ENCODE measurements around the gene PARP15.
A peak's percentile ranks its signal among the peaks of the same experiment; 100 is the strongest.
"Not testable (repeated sequence)": the region's sequence is repeated elsewhere in the genome, so short reads cannot be mapped to it uniquely, and the experiment has no call there.

Gene PARP15

GRCh38 chr3:122619040-122619439 lies 41.6 kb downstream of the PARP15 start:
- DNase-seq (ENCODE audit: low spot score): no peak

DNA sequence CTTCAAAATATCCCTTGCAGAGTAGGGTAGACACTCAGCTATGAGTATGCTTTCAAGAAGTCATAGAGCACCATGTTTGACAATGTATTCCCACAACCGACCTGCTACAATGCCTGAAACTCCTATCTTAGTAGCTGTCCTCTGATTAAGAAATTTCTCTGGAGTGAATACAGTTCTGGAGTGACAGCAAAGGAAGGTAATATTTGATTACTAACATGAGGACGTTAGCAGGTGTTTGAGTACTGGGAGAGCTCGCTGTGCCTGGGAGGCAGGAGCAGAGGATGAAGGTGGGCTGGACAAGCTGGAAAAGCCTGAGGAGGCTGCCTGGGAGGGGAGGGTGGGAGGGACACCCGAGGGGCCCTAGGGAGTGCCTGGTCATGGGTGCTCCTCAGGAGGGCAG lies 42.9 kb downstream of the PARP15 start:
- no peak for DNase-seq (ENCODE audit: low spot score)

DNA sequence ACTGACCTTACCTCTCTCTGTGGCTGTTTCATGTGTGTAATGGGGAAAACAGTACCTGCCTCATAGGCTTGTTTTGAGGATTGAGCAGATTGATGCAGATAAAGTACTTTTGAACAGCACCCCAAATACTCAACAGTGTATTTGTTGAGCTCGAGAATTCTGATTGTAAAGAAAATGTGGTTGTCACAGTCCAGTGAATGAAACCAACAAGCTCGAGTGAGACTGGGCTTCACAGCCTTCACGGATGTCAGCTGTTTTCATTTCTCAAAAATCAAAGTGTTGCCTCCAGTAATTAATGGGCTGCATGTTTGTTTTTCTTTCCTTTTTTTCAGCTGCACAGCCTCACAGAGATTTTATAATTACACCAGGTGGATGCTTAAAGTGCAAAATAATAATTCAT lies 43.7 kb downstream of the PARP15 start:
- DNase-seq (ENCODE audit: low spot score): no peak

- DNase-seq (ENCODE audit: low spot score): no peak
Observed at GRCh38 chr3:122623031-122623829, 45.8 kb downstream of the PARP15 start.

DNA sequence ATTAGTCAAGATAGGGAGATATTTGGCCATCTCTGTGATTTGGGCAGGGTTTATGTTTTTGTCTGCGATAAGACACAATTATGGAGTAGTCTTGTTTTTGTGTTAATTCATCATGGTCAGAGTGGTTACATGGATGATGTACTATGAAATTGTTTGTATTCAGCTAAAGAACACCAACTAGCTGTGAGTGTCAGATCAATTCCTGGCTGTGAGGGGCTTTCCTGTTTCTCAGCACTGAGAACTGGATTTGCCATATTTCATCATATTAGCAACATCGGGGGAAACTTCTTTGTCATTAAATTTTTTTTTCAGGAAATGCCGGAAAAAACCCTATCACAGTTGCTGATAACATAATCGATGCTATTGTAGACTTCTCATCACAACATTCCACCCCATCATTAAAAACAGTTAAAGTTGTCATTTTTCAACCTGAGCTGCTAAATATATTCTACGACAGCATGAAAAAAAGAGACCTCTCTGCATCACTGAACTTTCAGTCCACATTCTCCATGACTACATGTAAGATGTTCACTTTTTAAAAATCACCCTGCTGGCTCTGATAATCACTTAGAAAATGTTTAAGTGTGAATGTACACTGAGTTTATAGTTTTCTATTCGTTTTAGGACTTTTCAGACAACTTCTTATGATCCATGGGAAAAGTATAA lies 49.2 kb downstream of the PARP15 start:
- no peak for DNase-seq (ENCODE audit: low spot score)

GRCh38 chr3:122627301-122627700 lies 49.9 kb downstream of the PARP15 start:
- no peak for DNase-seq (ENCODE audit: low spot score)

DNA sequence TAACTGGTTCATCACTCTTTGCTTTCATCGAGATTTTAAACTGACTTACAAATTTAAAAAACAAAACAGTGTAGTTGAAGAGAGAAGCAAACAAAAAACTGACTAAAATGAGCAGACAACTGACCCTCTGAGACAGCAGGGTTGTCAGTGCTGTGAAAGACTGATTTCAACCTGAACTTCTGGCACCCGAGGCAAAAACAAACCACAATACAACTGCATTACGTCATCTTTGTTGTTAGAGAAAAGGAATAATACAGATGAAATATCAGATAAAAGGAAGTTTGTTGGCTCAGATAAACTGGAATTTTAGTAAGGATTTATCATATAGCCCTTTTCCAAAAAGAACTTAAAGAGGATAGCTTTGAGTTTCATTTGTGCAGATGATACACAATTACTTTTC lies 51.1 kb downstream of the PARP15 start:
- DNase-seq (ENCODE audit: low spot score): no peak

GRCh38 chr3:122629763-122630162 lies 52.3 kb downstream of the PARP15 start:
- DNase-seq (ENCODE audit: low spot score): no peak

- DNase-seq (ENCODE audit: low spot score): no peak
Observed at GRCh38 chr3:122635789-122636188, 58.3 kb downstream of the PARP15 start.

- DNase-seq (ENCODE audit: low spot score): no peak
Observed at GRCh38 chr3:122636697-122637096, 59.2 kb downstream of the PARP15 start.

DNA sequence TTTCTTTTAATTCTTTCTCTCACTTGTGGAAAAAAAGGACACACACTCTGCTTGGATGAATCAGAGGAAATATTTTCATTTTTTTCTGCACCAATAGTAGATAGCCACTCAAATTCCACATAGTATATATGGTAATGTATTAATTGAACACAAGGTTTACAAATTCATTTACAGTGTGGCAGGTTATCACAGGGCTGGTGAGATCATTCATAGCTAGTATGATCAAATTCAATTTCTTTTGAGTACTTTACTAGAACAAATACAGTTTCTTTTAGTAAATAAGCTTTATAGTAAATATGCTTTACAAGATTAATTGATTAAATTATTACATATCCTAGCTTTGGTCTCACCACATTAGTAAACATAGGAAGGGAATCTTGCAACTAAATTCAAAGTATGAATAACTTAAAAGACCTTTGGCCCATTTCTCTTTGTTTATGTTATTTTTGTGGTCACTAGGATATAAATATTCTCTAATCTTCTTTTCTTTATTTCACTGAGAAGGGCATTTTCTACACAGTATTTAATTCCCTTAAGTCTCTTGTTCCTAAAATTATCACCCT lies 63.1 kb downstream of the PARP15 start:
- DNase-seq (ENCODE audit: low spot score): no peak

GRCh38 chr3:122642935-122643334 lies 65.5 kb downstream of the PARP15 start:
- DNase-seq (ENCODE audit: low spot score): peak; percentile 51

DNA sequence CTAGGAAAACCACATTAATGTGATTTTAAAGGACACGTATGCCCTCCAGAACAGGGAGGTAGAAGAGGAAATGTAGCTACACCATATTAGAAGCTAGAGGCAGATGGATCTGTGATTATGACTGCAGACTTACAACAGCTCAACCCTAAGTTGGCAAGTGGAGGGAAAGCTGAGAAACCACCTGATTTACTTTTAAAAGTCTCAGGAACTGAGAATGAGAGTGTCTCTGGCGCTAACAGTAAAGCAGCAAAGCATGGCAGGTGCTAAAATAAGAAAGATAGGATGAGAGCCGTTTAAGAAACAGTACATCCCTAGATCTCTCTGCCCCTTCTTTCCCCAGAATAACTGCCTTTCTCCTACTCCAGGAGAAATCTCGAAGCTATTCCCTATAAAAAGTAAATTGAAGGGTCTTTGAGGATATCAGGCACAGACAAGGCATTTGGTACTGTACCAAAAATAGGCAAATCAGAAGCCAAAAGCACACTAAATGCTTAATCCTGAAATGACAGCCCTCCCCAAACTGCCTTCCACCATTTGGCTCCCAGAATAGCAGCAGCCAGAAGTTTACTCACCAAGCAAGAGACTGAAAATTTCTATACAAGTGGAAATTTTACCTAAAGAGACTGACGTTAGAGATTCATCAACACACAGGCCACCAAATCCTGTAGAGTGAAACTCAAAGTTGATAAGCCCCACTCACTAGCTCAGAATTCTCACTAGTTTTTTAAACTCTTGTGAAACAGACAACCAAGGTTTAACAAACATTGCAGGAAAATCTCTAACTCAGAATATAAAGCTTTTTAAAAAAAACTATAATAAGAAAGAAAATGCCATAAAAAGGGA lies 68.9 kb downstream of the PARP15 start:
- DNase-seq (ENCODE audit: low spot score): peak; percentile 39

DNA sequence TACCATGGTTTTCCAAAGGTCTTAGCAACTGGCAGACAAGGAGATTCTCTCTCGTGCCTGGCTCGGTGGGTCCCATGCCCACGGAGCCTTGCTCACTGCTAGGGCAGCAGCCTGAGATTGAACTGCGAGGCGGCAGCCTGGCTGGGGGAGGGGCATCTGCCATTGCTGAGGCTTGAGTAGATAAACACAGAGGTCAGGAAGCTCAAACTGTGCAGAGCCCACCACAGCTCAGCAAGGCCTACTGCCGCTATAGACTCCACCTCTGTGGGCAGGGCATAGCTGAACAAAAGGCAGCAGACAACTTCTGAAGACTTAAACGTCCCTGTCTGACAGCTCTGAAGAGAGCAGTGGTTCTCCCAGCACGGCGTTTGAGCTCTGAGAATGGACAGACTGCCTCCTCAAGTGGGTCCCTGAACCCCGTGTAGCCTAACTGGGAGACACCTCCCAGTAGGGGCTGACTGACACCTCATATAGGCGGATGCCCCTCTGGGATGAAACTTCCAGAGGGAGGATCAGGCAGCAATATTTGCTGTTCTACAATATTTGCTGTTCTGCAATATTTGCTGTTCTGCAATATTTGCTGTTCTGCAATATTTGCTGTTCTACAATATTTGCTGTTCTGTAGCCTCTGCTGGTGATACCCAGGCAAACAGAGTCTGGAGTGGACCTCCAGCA lies 73.9 kb downstream of the PARP15 start:
- not testable (repeated sequence) for DNase-seq (ENCODE audit: low spot score)

DNA sequence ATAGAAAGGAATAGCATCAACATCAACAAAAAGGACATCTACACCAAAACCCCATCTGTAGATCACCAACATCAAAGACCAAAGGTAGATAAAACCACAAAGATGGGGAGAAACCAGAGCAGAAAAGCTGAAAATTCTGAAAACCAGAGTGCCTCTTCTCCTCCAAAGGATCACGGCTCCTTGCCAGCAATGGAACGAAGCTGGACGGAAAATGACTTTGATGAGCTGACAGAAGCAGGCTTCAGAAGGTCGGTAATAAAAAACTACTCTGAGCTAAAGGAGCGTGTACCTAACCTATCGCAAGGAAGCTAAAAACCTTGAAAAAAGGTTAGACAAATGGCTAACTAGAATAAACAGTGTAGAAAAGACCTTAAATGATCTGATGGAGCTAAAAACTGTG lies 74.5 kb downstream of the PARP15 start:
- DNase-seq (ENCODE audit: low spot score): not testable (repeated sequence)

GRCh38 chr3:122658336-122658735 lies 80.9 kb downstream of the PARP15 start:
- DNase-seq (ENCODE audit: low spot score): not testable (repeated sequence)

DNA sequence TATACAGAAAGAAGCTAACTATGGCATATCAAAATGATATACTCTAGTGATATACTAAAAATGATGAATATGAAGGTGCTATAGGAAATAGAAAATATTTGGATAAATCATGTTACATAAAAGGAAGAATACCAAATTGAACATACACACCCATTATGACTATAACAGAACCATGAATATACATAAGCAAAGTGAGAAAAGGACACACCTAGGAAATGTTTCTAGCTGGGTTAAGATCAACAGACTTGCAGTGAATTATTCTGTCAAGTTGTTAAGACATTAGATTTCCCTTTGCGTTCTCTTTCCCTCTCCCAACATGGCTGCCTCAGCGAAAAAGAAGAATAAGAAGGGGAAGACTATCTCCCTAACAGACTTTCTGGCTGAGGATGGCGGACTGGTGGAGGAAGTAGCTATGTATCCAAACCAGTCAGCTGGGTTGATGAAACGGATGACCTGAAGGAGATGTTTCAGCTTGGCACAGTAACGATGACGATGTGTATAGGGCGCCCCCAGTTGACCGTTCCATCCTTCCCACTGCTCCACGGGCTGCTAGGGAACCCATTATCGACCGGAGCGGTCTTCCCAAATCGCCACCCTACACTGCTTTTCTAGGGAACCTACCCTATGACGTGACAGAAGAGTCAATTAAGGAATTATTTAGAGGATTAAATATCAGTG lies 83.0 kb downstream of the PARP15 start:
- DNase-seq (ENCODE audit: low spot score): no peak

- peak; percentile 26 for DNase-seq (ENCODE audit: low spot score)
Observed at GRCh38 chr3:122661633-122662032, 84.2 kb downstream of the PARP15 start.

DNA sequence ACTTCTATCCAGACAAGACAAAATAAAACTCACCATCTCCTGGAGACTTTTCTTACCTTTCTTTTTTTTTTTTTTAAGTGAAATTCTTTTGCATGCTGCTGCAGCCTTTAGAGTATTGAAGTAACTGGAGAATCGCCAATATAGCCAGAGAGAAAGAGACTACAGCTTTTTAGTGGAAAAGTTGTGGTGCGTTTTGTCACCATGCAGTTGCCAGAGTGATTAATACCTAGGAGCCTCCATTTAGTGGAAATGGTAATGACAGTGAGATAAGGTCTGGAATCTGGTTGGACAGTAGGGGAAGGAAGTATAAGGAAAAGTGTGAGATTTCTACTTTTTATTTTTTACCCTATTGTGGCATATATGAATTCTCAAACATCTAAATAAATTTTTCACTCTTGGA lies 85.1 kb downstream of the PARP15 start:
- DNase-seq (ENCODE audit: low spot score): no peak

DNA sequence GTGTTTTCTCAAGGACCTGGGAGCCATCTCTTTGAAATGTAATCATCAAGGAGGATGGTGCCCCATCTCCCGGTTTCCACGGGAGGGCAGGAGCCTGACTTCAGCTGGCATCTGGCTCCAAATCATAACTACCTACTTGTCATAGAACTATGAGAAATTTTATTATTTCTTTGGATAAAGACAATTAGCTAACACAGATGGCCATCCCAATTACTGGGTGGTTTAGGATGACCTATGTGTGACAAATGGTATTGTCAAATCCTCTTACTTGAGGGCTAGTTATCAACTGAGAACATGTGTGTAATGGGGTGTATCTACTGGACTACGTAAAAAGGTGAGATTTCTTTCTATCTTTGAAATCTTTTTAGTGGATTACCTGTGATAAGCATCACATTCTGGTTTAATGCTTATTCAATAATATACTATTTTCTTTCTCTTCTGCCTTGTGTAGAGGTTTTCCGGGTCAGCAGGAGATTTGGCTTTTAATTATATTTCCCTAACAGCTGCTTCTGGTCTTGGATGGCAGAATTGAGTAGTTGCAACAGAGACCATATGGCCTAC lies 87.9 kb downstream of the PARP15 start:
- DNase-seq (ENCODE audit: low spot score): no peak

- no peak for DNase-seq (ENCODE audit: low spot score)
Observed at GRCh38 chr3:122665881-122666280, 88.4 kb downstream of the PARP15 start.
